Astrocyte (in vitro differentiated cells and primary cell): ENCODE data around the gene CIBAR2. TPM values are rescaled to one million over a fixed set of nuclear protein-coding genes. Genes with fewer than 3 reads are reported as not detected.

ENCODE experiments used
- DNase-seq: peaks from one replicate; pipeline ENCODE4 v3.0.0-alpha.2; 2010; ENCODE audit warnings: low read depth
- FAIRE-seq: peaks from 2 replicates; lab custom pipeline; 2011; peaks lifted over from hg19 to GRCh38; lab: Jason Lieb, UNC
- H2AFZ ChIP-seq: 2 replicates; pipeline ENCODE4 v1.6.0; 2012; ENCODE audit warnings: low read depth, low read length, inconsistent platforms
- H3K27ac ChIP-seq: 2 replicates; pipeline ENCODE4 v1.5.1; 2011; ENCODE audit warnings: low read depth, low read length, inconsistent platforms
- H3K27me3 ChIP-seq: 2 replicates; pipeline ENCODE4 v1.6.0; 2011; ENCODE audit warnings: low read length, inconsistent platforms; ENCODE audit not compliant: insufficient read depth
- H3K36me3 ChIP-seq: 2 replicates; pipeline ENCODE4 v1.5.1; 2011; ENCODE audit warnings: low read length, inconsistent platforms; ENCODE audit not compliant: insufficient read depth
- H3K4me1 ChIP-seq: 2 replicates; pipeline ENCODE4 v1.5.1; 2011; ENCODE audit warnings: low read length, inconsistent platforms; ENCODE audit not compliant: insufficient read depth
- H3K4me2 ChIP-seq: 2 replicates; pipeline ENCODE4 v1.6.0; 2012; ENCODE audit warnings: low read length, inconsistent platforms
- H3K4me3 ChIP-seq: 2 replicates; pipeline ENCODE4 v1.5.1; 2011; ENCODE audit warnings: low read depth, mild to moderate bottlenecking, low read length, inconsistent platforms; ENCODE audit not compliant: insufficient read depth
- H3K79me2 ChIP-seq: 2 replicates; pipeline ENCODE4 v1.6.0; 2012; ENCODE audit warnings: mild to moderate bottlenecking, low read length, inconsistent platforms; ENCODE audit not compliant: insufficient read depth
- H3K9ac ChIP-seq: 2 replicates; pipeline ENCODE4 v1.6.0; 2012; ENCODE audit warnings: mild to moderate bottlenecking, low read length, inconsistent platforms
- H3K9me3 ChIP-seq: 2 replicates; pipeline ENCODE4 v1.5.1; 2012; ENCODE audit warnings: low read depth, mild to moderate bottlenecking, low read length, inconsistent platforms; ENCODE audit not compliant: insufficient read depth
- H4K20me1 ChIP-seq: 2 replicates; pipeline ENCODE4 v1.6.0; 2012; ENCODE audit warnings: low read length, inconsistent platforms; ENCODE audit not compliant: insufficient read depth
- H3K27ac Mint-ChIP-seq: one replicate; pipeline ENCODE4 v1.8.0; 2021; ENCODE audit warnings: mild to moderate bottlenecking, mixed read lengths; ENCODE audit not compliant: unreplicated experiment
- H3K27me3 Mint-ChIP-seq: one replicate; pipeline ENCODE4 v1.8.0; 2021; ENCODE audit warnings: low read depth, mixed read lengths; ENCODE audit not compliant: unreplicated experiment
- H3K36me3 Mint-ChIP-seq: one replicate; pipeline ENCODE4 v1.8.0; 2021; ENCODE audit warnings: low read depth, mixed read lengths; ENCODE audit not compliant: unreplicated experiment
- H3K4me1 Mint-ChIP-seq: one replicate; pipeline ENCODE4 v1.8.0; 2021; ENCODE audit warnings: low read depth, mixed read lengths; ENCODE audit not compliant: unreplicated experiment
- H3K4me3 Mint-ChIP-seq: one replicate; pipeline ENCODE4 v1.8.0; 2021; ENCODE audit warnings: mild to moderate bottlenecking, moderate library complexity, mixed read lengths; ENCODE audit not compliant: unreplicated experiment
- H3K9me3 Mint-ChIP-seq: one replicate; pipeline ENCODE4 v1.8.0; 2021; ENCODE audit warnings: mild to moderate bottlenecking, mixed read lengths; ENCODE audit not compliant: unreplicated experiment
- EZH2 ChIP-seq: IDR thresholded peaks from 2 replicates; pipeline ENCODE4 v1.6.1; 2012; ENCODE audit warnings: mild to moderate bottlenecking, low read length, inconsistent platforms; ENCODE audit not compliant: insufficient read depth
- total RNA-seq: library from RNA; stranded (reverse); gene quantifications from 2 replicates; pipeline ENCODE4 v1.2.1, GENCODE V29; 2021
- TF ChIP-seq, protein P1 (sequence below): IDR thresholded peaks from 2 replicates; pipeline ENCODE4 v1.5.1; 2011; ENCODE audit warnings: low read depth, mild to moderate bottlenecking, inconsistent platforms, low read length, moderate library complexity; ENCODE audit not compliant: insufficient read depth

Gene CIBAR2
- total RNA-seq, 1 donor from 2014 or later: not detected

DNA sequence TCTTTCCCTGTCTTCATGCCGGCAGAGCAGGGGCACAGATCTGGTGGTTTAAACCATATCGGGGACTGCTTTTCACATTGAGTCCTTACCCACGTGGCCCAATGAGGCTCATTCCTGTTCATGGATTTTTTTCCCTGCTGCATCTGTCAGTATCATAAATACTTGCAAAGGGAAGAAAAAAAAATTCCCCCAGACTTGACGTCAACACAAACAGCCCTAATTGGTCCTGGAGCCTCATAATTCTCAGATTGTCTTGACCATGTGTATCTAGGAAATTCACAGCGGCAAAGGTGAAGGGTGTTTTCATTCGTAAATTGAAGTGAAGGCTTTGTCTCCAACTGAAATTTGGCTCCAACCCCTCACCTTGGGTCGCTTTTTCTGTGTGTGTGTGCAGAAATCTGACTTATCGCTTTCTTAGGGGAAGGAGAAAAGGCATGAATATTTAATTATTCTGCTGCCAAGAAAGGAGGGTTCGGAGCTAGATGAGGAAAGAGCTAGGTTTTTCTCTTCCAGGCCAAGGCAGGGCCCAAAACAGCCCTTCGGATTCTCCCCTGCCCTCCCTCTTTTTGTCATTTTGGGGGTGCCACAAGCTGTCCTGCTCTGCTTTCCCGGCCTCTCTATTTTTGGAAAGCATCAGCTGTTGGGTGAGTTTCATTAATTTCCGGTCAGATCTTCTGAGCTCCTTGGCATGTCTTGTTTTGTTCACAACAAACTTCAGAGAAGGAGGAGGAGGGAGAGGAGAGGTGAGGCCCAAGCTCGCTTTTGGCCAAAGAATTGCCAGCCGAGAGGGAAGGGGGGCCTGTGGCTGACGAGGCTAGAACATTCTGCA, 17.8 kb upstream of the CIBAR2 start:
- H3K9ac ChIP-seq: peak overlapping the region; percentile 33
- H3K4me3 ChIP-seq: no peak overlapping the region
- H4K20me1 ChIP-seq: no peaks in the 10 kb centered on the region
- Mint-ChIP-seq H3K4me1 (peaks cover 12% of the 10 kb centered on the region), H3K9me3 (peaks cover 2% of the 10 kb centered on the region), H3K4me3 (no peak overlapping the region), H3K27ac (no peak overlapping the region), H3K27me3 (peaks cover 9% of the 10 kb centered on the region), H3K36me3 (no peaks in the 10 kb centered on the region)
- FAIRE-seq: no peak
- H3K4me2 ChIP-seq: peak overlapping the region; percentile 23
- TF ChIP-seq, protein P1, sequence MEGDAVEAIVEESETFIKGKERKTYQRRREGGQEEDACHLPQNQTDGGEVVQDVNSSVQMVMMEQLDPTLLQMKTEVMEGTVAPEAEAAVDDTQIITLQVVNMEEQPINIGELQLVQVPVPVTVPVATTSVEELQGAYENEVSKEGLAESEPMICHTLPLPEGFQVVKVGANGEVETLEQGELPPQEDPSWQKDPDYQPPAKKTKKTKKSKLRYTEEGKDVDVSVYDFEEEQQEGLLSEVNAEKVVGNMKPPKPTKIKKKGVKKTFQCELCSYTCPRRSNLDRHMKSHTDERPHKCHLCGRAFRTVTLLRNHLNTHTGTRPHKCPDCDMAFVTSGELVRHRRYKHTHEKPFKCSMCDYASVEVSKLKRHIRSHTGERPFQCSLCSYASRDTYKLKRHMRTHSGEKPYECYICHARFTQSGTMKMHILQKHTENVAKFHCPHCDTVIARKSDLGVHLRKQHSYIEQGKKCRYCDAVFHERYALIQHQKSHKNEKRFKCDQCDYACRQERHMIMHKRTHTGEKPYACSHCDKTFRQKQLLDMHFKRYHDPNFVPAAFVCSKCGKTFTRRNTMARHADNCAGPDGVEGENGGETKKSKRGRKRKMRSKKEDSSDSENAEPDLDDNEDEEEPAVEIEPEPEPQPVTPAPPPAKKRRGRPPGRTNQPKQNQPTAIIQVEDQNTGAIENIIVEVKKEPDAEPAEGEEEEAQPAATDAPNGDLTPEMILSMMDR: no peak
- no peak for TF ChIP-seq EZH2
- no peaks in the 10 kb centered on the region for H3K36me3 ChIP-seq
- peak overlapping the region; percentile 47 for H2AFZ ChIP-seq
- H3K9me3 ChIP-seq: no peaks in the 10 kb centered on the region
- H3K27me3 ChIP-seq: no peaks in the 10 kb centered on the region
- no peaks in the 10 kb centered on the region for H3K79me2 ChIP-seq
- peaks cover 31% of the 10 kb centered on the region for H3K4me1 ChIP-seq
- peak; percentile 54 for DNase-seq
- H3K27ac ChIP-seq: no peak overlapping the region

DNA sequence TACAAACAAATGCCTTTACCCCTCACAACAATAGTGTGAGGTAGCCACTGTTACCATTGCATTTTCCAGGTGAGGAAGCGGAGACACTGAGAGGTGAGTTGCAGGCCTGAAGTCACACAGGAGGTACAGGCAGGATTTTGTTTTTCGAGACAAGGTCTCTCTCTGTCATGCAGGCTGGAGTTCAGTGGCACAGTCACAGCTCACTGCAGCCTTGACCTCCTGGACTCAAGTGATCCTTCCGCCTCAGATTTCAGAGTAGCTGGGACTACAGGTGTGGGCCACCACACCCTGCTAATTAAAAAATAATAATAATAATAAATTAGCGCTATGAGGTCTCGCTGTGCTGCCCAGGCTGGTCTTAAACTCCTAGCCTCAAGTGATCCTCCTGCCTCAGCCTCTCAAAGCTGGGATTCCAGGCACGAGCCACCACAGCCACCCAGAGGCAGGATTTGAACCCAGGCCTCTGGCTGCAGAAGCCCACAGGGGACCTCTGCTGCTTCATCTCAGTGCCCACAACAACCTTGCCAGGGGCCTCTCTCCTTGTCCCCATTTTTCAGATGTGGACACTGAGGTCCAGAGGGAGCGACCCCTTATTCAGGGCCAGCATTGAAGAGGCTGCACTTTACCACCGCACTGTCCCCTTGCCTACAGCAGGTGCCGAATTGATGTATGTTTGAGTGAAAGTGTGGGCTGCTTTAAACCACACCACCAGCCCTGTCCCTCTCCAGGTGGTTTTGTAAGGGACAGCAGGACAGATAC, 16.0 kb upstream of the CIBAR2 start:
- FAIRE-seq (no peak), DNase-seq (no peak)
- Histone ChIP-seq H3K27me3 (no peaks in the 10 kb centered on the region), H3K4me3 (no peak overlapping the region), H3K36me3 (no peaks in the 10 kb centered on the region), H2AFZ (no peak overlapping the region), H3K79me2 (no peaks in the 10 kb centered on the region), H3K9ac (no peak overlapping the region), H4K20me1 (no peaks in the 10 kb centered on the region), H3K9me3 (no peaks in the 10 kb centered on the region), H3K4me2 (no peak overlapping the region), H3K27ac (no peak overlapping the region), H3K4me1 (peaks cover 46% of the 10 kb centered on the region)
- H3K36me3 Mint-ChIP-seq: no peaks in the 10 kb centered on the region
- no peak overlapping the region for H3K27ac Mint-ChIP-seq
- H3K4me3 Mint-ChIP-seq: no peak overlapping the region
- peaks cover 5% of the 10 kb centered on the region for H3K9me3 Mint-ChIP-seq
- TF ChIP-seq EZH2: no peak
- H3K27me3 Mint-ChIP-seq: peaks cover 4% of the 10 kb centered on the region
- H3K4me1 Mint-ChIP-seq: peaks cover 16% of the 10 kb centered on the region

DNA sequence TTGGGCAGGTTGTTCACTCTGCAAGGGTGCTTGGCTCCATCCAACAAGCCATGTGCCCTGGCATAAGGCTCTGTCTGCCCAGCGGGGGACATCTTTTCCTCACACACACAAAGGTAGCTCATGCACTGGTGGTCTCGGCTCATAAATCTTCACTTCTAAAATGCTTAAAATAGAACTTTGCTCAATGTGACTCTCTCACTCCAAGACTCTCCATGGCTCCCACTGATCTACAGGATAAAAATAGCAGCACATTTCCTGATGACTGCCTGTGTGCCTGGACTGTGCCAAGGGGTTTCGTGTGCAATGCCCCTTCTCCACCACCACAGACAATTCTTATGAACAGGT, 15.1 kb upstream of the CIBAR2 start:
- Histone ChIP-seq H3K9me3 (no peaks in the 10 kb centered on the region), H3K79me2 (no peaks in the 10 kb centered on the region), H3K27ac (peak overlapping the region; percentile 3), H3K4me1 (peaks cover 48% of the 10 kb centered on the region), H3K27me3 (no peaks in the 10 kb centered on the region), H4K20me1 (no peaks in the 10 kb centered on the region), H2AFZ (no peak overlapping the region), H3K36me3 (no peaks in the 10 kb centered on the region), H3K9ac (no peak overlapping the region), H3K4me2 (peak overlapping the region; percentile 69), H3K4me3 (no peak overlapping the region)
- FAIRE-seq (no peak), DNase-seq (no peak)
- Mint-ChIP-seq H3K27me3 (peaks cover 2% of the 10 kb centered on the region), H3K9me3 (peaks cover 5% of the 10 kb centered on the region), H3K4me3 (no peak overlapping the region), H3K36me3 (no peaks in the 10 kb centered on the region), H3K27ac (no peak overlapping the region), H3K4me1 (peaks cover 16% of the 10 kb centered on the region)
- TF ChIP-seq, protein P1: no peak
- no peak for TF ChIP-seq EZH2
